HepG2 (cell line): ENCODE results near the gene TMEM219. TPM values are rescaled to one million over a fixed set of nuclear protein-coding genes. Genes with fewer than 3 reads are reported as not detected.

Source experiments
- ASH2L ChIP-seq: fragments of 300-600, 200-600 bp; sonication (generic); IDR thresholded peaks from 2 replicates; pipeline ENCODE4 v1.7.0; 2017; ENCODE audit warnings: low read depth, mild to moderate bottlenecking, moderate library complexity, mixed read lengths, low read length; ENCODE audit not compliant: insufficient read length
- BRCA1 ChIP-seq: sonication (generic); formaldehyde crosslinking; IDR thresholded peaks from 2 replicates; pipeline ENCODE4 v1.4.0; 2020; ENCODE audit warnings: missing genetic modification reagents
- CENPT ChIP-seq: sonication (generic); formaldehyde crosslinking; IDR thresholded peaks from 2 replicates; pipeline ENCODE4 v1.8.0; 2022; ENCODE audit warnings: low read depth, mild to moderate bottlenecking, moderate library complexity, missing genetic modification reagents
- DPF2 ChIP-seq: sonication (generic); formaldehyde crosslinking; IDR thresholded peaks from 2 replicates; pipeline ENCODE4 v1.4.0; 2020; ENCODE audit warnings: mild to moderate bottlenecking, low read depth, missing genetic modification reagents, borderline replicate concordance
- EP300 ChIP-seq, 3 experiments: sonication (generic) in 1 of 3; formaldehyde crosslinking in 1 of 3; IDR thresholded peaks; 2 replicates each; pipeline versions ENCODE4 v1.5.1 to v1.6.1; 2011 to 2020; ENCODE audit warnings: low read depth in 2 of 3, low read length in 2 of 3, borderline replicate concordance in 1 of 3, improper control_type of control experiment in 1 of 3, mild to moderate bottlenecking in 1 of 3, missing genetic modification reagents in 1 of 3, moderate library complexity in 1 of 3
- FOXA1 ChIP-seq, 2 experiments: fragments of 450-650 bp in 1 of 2; sonication (generic) in 1 of 2; formaldehyde crosslinking in 1 of 2; IDR thresholded peaks; 2 replicates each; pipeline versions ENCODE4 v1.4.0 to v1.6.1; 2016 to 2020; ENCODE audit warnings: missing genetic modification reagents in 1 of 2
- NR3C1 ChIP-seq: sonication (generic); formaldehyde crosslinking; IDR thresholded peaks from 2 replicates; pipeline ENCODE4 v1.4.0; 2020; ENCODE audit warnings: missing genetic modification reagents
- RAD51 ChIP-seq: fragments of 450-650 bp; IDR thresholded peaks from 2 replicates; pipeline ENCODE4 v1.6.1; 2016; ENCODE audit warnings: borderline replicate concordance
- RFX5 ChIP-seq: IDR thresholded peaks from 2 replicates; pipeline ENCODE4 v1.6.1; 2011; ENCODE audit warnings: low read depth, low read length, improper control_type of control experiment
- SNRNP70 ChIP-seq: fragments of 200-400 bp; formaldehyde crosslinking; IDR thresholded peaks from 2 replicates; pipeline ENCODE4 v1.6.1; 2017; ENCODE audit warnings: mild to moderate bottlenecking, low read depth, low read length, moderate library complexity
- STAT5B ChIP-seq: sonication (generic); formaldehyde crosslinking; IDR thresholded peaks from 2 replicates; pipeline ENCODE4 v1.4.0; 2020; ENCODE audit warnings: missing genetic modification reagents
- SYNCRIP ChIP-seq: fragments of 200-400 bp; formaldehyde crosslinking; IDR thresholded peaks from 2 replicates; pipeline ENCODE4 v1.6.1; 2018; ENCODE audit warnings: mild to moderate bottlenecking, low read depth, low read length; ENCODE audit not compliant: insufficient read depth
- ZNF430 ChIP-seq: sonication (generic); formaldehyde crosslinking; IDR thresholded peaks from 2 replicates; pipeline ENCODE4 v1.9.0; 2021; ENCODE audit warnings: mild to moderate bottlenecking, missing genetic modification reagents
- ZNF598 ChIP-seq: sonication (generic); formaldehyde crosslinking; IDR thresholded peaks from 2 replicates; pipeline ENCODE4 v1.5.1; 2020; ENCODE audit warnings: mild to moderate bottlenecking, missing genetic modification reagents, borderline replicate concordance
- ZNF652 ChIP-seq: IDR thresholded peaks from 2 replicates; pipeline ENCODE4 v1.6.1; 2016; ENCODE audit warnings: low read depth, borderline replicate concordance
- ZNF678 ChIP-seq: sonication (generic); formaldehyde crosslinking; IDR thresholded peaks from 2 replicates; pipeline ENCODE4 v1.4.0; 2020; ENCODE audit warnings: mild to moderate bottlenecking, missing genetic modification reagents
- ZNF792 ChIP-seq: IDR thresholded peaks from 2 replicates; pipeline ENCODE4 v1.6.1; 2016
- polyA plus RNA-seq, 8 experiments: library from polyadenylated mRNA; depleted of rRNA in 3 of 8; stranded (reverse) in 7 of 8; unstranded in 1 of 8; fragments of >200 nt; fragmentation: Illumina TruSeq in 4 of 8; extraction: Trizol in 4 of 8; gene quantifications; 2 replicates each; pipeline versions ENCODE4 v1.2.1 to v1.2.3, GENCODE V29; 2011 to 2016; ENCODE audit warnings: low read depth in 4 of 8, missing spikeins in 1 of 8, mixed read lengths in 1 of 8; ENCODE audit not compliant: insufficient read depth in 1 of 8
- total RNA-seq, 5 experiments: library from RNA; depleted of rRNA; stranded (reverse); fragments of >200 nt; fragmentation: Illumina TruSeq; extraction: Trizol; gene quantifications; 2 replicates each; pipeline ENCODE4 v1.2.3, GENCODE V29; 2016; ENCODE audit warnings: low read depth in 1 of 5
- TF ChIP-seq, protein P1 (sequence below): sonication (generic); formaldehyde crosslinking; IDR thresholded peaks from 2 replicates; pipeline ENCODE4 v1.5.0; 2020; ENCODE audit warnings: missing genetic modification reagents
- TF ChIP-seq, protein P2 (sequence below): sonication (generic); formaldehyde crosslinking; conservative IDR thresholded peaks from 2 replicates; pipeline ENCODE4 v1.4.0; 2020; ENCODE audit warnings: missing genetic modification reagents
- TF ChIP-seq, protein P3 (sequence below): fragments of 450-650 bp; IDR thresholded peaks from 2 replicates; pipeline ENCODE4 v1.6.1; 2017
- TF ChIP-seq, protein P4 (sequence below): sonication (generic); formaldehyde crosslinking; IDR thresholded peaks from 2 replicates; pipeline ENCODE4 v1.5.0; 2020; ENCODE audit warnings: mild to moderate bottlenecking, missing genetic modification reagents
- TF ChIP-seq, protein P5 (sequence below): IDR thresholded peaks from 2 replicates; pipeline ENCODE4 v1.6.1; 2016; ENCODE audit warnings: missing genetic modification reagents, missing compliant biosample characterization

Gene TMEM219
- total and polyA plus RNA-seq, 2 of the 13 experiments (the other 11 are each of a cell fraction or from before 2014, with no cell fraction given) = 105 to 115 TPM

DNA sequence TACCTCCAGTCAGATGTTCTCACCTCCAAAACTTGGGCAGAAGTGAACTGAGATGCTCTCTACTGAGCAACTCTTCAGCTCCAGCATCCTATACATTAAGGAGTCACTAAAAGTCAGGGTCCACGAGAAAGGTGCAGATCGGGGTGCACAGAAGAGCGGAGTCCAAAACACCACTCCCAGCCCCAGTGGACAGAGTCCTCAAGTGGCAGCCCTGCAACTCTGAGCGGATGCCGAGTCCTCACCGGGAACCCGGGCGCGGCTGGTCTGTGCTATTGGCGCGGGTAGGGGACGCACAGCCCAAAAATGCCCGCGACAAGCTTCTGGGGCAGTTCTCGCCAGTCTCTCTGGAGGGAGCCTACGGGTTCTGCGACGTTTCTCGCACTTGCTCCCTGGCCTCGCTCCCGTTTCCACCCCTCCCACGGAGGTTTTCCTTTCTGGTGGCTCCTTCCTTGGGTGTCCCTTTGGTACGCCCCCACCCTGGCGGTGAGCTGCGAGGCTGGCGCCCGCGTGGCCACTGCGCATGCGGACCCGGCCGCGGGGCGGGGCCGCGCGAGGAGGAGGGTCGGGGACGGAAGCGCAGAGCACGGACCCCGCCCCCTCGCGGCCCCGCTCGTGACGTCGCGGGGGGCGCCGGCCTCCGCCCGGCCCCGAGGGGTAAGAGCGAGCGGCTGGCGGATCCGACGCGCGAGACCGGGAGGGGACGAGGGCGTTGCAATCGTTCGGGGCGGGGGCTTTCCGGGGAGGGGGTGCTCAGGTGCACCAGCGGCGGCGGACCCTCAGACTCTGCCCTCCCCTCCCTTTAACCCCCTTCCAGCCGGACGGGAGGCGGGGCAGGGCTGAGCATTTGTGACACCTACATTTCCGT, at the start of gene TMEM219 (continued):
- TF ChIP-seq, protein P1, sequence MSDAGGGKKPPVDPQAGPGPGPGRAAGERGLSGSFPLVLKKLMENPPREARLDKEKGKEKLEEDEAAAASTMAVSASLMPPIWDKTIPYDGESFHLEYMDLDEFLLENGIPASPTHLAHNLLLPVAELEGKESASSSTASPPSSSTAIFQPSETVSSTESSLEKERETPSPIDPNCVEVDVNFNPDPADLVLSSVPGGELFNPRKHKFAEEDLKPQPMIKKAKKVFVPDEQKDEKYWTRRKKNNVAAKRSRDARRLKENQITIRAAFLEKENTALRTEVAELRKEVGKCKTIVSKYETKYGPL = no peak
- TF ChIP-seq, protein P2, sequence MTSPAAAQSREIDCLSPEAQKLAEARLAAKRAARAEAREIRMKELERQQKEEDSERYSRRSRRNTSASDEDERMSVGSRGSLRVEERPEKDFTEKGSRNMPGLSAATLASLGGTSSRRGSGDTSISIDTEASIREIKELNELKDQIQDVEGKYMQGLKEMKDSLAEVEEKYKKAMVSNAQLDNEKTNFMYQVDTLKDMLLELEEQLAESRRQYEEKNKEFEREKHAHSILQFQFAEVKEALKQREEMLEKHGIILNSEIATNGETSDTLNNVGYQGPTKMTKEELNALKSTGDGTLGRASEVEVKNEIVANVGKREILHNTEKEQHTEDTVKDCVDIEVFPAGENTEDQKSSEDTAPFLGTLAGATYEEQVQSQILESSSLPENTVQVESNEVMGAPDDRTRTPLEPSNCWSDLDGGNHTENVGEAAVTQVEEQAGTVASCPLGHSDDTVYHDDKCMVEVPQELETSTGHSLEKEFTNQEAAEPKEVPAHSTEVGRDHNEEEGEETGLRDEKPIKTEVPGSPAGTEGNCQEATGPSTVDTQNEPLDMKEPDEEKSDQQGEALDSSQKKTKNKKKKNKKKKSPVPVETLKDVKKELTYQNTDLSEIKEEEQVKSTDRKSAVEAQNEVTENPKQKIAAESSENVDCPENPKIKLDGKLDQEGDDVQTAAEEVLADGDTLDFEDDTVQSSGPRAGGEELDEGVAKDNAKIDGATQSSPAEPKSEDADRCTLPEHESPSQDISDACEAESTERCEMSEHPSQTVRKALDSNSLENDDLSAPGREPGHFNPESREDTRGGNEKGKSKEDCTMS (CRISPR knock-in tag) = no peak
- TF ChIP-seq, protein P3, sequence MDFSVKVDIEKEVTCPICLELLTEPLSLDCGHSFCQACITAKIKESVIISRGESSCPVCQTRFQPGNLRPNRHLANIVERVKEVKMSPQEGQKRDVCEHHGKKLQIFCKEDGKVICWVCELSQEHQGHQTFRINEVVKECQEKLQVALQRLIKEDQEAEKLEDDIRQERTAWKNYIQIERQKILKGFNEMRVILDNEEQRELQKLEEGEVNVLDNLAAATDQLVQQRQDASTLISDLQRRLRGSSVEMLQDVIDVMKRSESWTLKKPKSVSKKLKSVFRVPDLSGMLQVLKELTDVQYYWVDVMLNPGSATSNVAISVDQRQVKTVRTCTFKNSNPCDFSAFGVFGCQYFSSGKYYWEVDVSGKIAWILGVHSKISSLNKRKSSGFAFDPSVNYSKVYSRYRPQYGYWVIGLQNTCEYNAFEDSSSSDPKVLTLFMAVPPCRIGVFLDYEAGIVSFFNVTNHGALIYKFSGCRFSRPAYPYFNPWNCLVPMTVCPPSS = no peak
- TF ChIP-seq, protein P4, sequence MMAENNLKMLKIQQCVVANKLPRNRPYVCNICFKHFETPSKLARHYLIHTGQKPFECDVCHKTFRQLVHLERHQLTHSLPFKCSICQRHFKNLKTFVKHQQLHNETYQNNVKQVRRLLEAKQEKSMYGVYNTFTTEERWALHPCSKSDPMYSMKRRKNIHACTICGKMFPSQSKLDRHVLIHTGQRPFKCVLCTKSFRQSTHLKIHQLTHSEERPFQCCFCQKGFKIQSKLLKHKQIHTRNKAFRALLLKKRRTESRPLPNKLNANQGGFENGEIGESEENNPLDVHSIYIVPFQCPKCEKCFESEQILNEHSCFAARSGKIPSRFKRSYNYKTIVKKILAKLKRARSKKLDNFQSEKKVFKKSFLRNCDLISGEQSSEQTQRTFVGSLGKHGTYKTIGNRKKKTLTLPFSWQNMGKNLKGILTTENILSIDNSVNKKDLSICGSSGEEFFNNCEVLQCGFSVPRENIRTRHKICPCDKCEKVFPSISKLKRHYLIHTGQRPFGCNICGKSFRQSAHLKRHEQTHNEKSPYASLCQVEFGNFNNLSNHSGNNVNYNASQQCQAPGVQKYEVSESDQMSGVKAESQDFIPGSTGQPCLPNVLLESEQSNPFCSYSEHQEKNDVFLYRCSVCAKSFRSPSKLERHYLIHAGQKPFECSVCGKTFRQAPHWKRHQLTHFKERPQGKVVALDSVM (CRISPR knock-in tag) = peak; percentile 43; the same call in 1 of the 2 replicates
- TF ChIP-seq ZNF598 (CRISPR knock-in tag) (peak; percentile 85; the same call in 1 of the 2 replicates), ZNF430 (CRISPR knock-in tag) (peak; percentile 93), EP300 (IDR thresholded peaks at IDR 0.05; ENCODE audit: low read depth in 2 of 2, low read length in 2 of 2) (no peak), EP300 (CRISPR knock-in tag; IDR thresholded peaks at IDR 0.05; ENCODE audit: borderline replicate concordance) (peak; percentile 27; the same call in 1 of the 2 replicates), DPF2 (CRISPR knock-in tag) (no peak), SYNCRIP (no peak), CENPT (0 out of 2 replicates have a peak, but pooled peaks have one; percentile 41), STAT5B (CRISPR knock-in tag) (no peak), BRCA1 (no peak; the same call in 1 of the 2 replicates), RAD51 (no peak), RFX5 (no peak), ZNF678 (CRISPR knock-in tag) (no peak), ZNF792 (CRISPR knock-in tag) (no peak), FOXA1 (IDR thresholded peaks at IDR 0.05) (no peak), FOXA1 (CRISPR knock-in tag; IDR thresholded peaks at IDR 0.05) (no peak), NR3C1 (CRISPR knock-in tag) (no peak), ZNF652 (CRISPR knock-in tag) (peak; percentile 87), ASH2L (peak; percentile 67), SNRNP70 (no peak)
- TF ChIP-seq, protein P5, sequence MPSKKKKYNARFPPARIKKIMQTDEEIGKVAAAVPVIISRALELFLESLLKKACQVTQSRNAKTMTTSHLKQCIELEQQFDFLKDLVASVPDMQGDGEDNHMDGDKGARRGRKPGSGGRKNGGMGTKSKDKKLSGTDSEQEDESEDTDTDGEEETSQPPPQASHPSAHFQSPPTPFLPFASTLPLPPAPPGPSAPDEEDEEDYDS = peak; percentile 52; the same call in 1 of the 2 replicates
